Measurements from ENCODE around the gene ZNF609. TPM values are rescaled to one million over a fixed set of nuclear protein-coding genes. Genes with fewer than 3 reads are reported as not detected.

The ZNF609 gene
- total and polyA plus RNA-seq, 10 of the 15 experiments (the other 5 are each of a cell fraction or from before 2014, with no cell fraction given), result 5.1 to 35.3 (median 13.6) TPM

DNA sequence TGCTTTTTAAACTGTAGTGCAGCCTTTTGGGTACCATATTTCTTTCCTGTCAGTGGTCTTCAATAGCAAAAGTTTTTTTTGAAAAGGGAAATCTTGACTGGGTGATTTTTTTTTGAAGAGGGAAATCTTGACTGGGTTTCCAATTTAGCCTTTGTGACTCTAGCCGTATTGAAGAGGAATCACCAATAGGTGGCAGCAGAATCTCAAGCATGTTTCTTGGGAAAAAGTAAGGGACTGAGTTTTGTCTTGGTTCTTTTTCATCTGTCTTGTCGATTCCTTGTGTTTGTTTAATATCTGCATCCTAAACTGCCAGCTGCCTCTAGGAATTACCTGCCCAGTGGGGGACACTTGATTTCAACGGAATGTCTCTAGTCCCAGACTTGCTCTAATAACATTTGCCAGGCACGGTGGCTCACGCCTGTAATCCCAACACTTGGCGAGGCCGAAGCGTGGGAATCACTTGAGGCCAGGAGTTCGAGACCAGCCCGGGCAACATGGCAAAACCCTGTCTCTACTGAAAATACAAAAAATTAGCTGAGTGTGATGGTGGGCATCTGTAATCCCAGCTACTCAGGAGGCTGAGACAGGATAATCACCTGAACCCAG is 225.9 kb downstream of the ZNF609 start:
- H3K27me3 ChIP-seq (replicated peaks in 1 of 2; ENCODE audit: control insufficient read depth in 2 of 2, insufficient read depth in 2 of 2, low read length in 1 of 2), result no peaks in the 10 kb centered on the region
- ChIA-PET CTCF (interaction anchor here (0.5 to 15.4 kb wide), 23 partner anchors 11 to 453 kb away, joined by 3 to 267 read pairs (median 5); no protein-coding TSS in a partner anchor), SMC1A (ENCODE audit: uncharacterized antibody, unreplicated experiment) (interaction anchor here (0.6 to 7.4 kb wide), 16 partner anchors 9 to 476 kb away, joined by 3 to 96 read pairs (median 6); no protein-coding TSS in a partner anchor), POLR2A (interaction anchor here (1.0 to 1.7 kb wide), 3 partner anchors 15 to 51 kb away, joined by 4 to 7 read pairs (median 5); no protein-coding TSS in a partner anchor), RAD21 (ENCODE audit: unreplicated experiment) (interaction anchor here (0.8 to 5.1 kb wide), 12 partner anchors 9 to 478 kb away, joined by 3 to 94 read pairs (median 4); no protein-coding TSS in a partner anchor)
- in situ Hi-C loops (cut with MboI), result no loop called here
- H3K4me1 ChIP-seq (ENCODE audit: control insufficient read depth, insufficient read depth, low read length), result no peaks in the 10 kb centered on the region
- H3K36me3 ChIP-seq (ENCODE audit: control insufficient read depth in 2 of 2, insufficient read depth in 2 of 2, low read length in 1 of 2), result peaks cover 27 to 44% of the 10 kb centered on the region in 2 experiments
- H4K20me1 ChIP-seq (ENCODE audit: control insufficient read depth, insufficient read depth), result no peaks in the 10 kb centered on the region
- no peaks in the 10 kb centered on the region for H3K79me2 ChIP-seq (ENCODE audit: control insufficient read depth, insufficient read depth, low read length)
- H3K9ac ChIP-seq (ENCODE audit: control insufficient read depth, insufficient read depth, low read length), result no peak overlapping the region
- TF ChIP-seq RB1 (IDR thresholded peaks at IDR 0.05; ENCODE audit: borderline replicate concordance) (0 out of 2 replicates have a peak, but pooled peaks have one; percentile 21), ZSCAN29 (IDR thresholded peaks at IDR 0.05) (no peak), JUNB (IDR thresholded peaks at IDR 0.05) (no peak), RAD21 (IDR thresholded peaks at IDR 0.05; ENCODE audit: insufficient read depth, low read depth, low read length) (peak; percentile 84), SMC3 (IDR thresholded peaks at IDR 0.05; ENCODE audit: borderline replicate concordance, low read length) (peak; percentile 61; the same call in 1 of the 2 replicates), CHD4 (IDR thresholded peaks at IDR 0.05) (no peak), RAD51 (IDR thresholded peaks at IDR 0.05) (no peak)
- TF ChIP-seq, protein P1, sequence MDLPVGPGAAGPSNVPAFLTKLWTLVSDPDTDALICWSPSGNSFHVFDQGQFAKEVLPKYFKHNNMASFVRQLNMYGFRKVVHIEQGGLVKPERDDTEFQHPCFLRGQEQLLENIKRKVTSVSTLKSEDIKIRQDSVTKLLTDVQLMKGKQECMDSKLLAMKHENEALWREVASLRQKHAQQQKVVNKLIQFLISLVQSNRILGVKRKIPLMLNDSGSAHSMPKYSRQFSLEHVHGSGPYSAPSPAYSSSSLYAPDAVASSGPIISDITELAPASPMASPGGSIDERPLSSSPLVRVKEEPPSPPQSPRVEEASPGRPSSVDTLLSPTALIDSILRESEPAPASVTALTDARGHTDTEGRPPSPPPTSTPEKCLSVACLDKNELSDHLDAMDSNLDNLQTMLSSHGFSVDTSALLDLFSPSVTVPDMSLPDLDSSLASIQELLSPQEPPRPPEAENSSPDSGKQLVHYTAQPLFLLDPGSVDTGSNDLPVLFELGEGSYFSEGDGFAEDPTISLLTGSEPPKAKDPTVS (IDR thresholded peaks at IDR 0.05; ENCODE audit: low read depth, low read length), result no peak
- TF ChIP-seq, protein P2, sequence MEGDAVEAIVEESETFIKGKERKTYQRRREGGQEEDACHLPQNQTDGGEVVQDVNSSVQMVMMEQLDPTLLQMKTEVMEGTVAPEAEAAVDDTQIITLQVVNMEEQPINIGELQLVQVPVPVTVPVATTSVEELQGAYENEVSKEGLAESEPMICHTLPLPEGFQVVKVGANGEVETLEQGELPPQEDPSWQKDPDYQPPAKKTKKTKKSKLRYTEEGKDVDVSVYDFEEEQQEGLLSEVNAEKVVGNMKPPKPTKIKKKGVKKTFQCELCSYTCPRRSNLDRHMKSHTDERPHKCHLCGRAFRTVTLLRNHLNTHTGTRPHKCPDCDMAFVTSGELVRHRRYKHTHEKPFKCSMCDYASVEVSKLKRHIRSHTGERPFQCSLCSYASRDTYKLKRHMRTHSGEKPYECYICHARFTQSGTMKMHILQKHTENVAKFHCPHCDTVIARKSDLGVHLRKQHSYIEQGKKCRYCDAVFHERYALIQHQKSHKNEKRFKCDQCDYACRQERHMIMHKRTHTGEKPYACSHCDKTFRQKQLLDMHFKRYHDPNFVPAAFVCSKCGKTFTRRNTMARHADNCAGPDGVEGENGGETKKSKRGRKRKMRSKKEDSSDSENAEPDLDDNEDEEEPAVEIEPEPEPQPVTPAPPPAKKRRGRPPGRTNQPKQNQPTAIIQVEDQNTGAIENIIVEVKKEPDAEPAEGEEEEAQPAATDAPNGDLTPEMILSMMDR (IDR thresholded peaks at IDR 0.05 in 2 of 3, conservative IDR thresholded peaks at IDR 0.05 in 1 of 3; ENCODE audit: control insufficient read depth in 2 of 3, extremely low read depth in 1 of 3, insufficient read depth in 1 of 3, low read depth in 3 of 3, low read length in 3 of 3), result peak; percentile 58 to 78 (median 65); a peak in 5 of 6 replicates
- no peak overlapping the region for H3K27ac ChIP-seq (ENCODE audit: control insufficient read depth, insufficient read depth)
- ATAC-seq (peak; percentile 60), DNase-seq (ENCODE audit: low read depth, low spot score) (no peak), FAIRE-seq (peak; percentile 84)
- no peak overlapping the region for H3K4me2 ChIP-seq (ENCODE audit: control insufficient read depth, insufficient read depth)
- BruUV-seq (replicated peaks), result no TSS peak
- WGBS (ENCODE audit: insufficient coverage, insufficient replicate concordance, low lambda C conversion rate, missing lambda C conversion rate), result 66% methylated on average over 10 of the region's 10 CpGs
- intact Hi-C loops (cut with micrococcal nuclease; ENCODE audit: unreplicated experiment), result loop anchor here (1.0 to 10.0 kb wide), 3 partner anchors 42 to 481 kb away; no protein-coding TSS in a partner anchor
- H3K9me3 ChIP-seq (replicated peaks; ENCODE audit: control insufficient read depth, insufficient read depth, low read length), result no peaks in the 10 kb centered on the region
- no peak overlapping the region for H3K4me3 ChIP-seq
- H2AFZ ChIP-seq (ENCODE audit: control insufficient read depth, low read depth, low read length), result no peak overlapping the region
